GM19395 (cell line): ENCODE measurements around the gene FRAT2.

ENCODE experiments used
- ATAC-seq: cut with Tn5 transposase; IDR thresholded peaks from one replicate; pipeline ENCODE4 v1.9.1; 2021; ENCODE audit warnings: mild to moderate bottlenecking, moderate library complexity; ENCODE audit not compliant: unreplicated experiment

Gene FRAT2

DNA sequence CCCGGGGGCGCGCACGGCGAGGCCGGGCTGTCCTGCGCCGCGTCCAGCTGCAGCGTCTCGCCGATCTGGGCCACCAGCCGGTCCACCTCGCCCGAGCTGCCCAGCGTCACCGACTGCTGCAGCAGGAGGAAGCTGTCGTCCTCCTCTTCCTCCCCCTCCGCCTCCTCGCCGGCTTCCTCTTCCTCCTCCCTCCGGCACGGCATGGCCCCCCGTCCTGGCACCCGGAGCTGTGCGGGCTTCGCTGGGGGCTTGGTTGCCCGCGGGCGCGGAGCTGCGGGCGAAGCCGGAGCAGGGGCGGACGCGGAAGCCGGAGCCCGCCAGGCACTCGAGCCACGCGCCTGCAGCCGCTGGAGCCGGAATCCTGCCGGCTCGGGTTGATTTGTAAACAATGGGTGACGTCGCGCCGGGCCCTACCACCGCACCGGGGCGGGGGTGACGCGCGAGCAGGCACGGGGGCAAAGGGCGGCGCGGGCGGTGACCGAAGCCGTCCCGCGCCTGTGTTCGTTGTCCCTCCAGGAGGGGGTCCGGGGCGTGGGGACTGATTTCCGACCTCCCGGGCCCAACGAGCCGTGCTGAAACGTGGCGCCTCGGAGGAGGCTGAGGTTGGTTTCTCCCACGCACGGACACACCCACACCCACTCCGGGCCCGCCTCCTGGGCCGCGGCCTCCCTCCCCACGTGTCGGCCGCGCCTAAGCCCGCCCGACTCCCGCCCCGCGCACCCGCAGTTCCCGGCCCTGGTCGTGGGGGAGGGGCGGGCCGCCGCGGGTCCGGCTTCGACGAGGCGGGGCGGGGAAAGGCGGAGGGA lies at the start of gene FRAT2:
FRAT2 (minus strand) TSS at position 360 of the 806 bp plus-strand sequence; CDS start at position 203, 157 bp downstream.
- peak; percentile 84 for ATAC-seq

DNA sequence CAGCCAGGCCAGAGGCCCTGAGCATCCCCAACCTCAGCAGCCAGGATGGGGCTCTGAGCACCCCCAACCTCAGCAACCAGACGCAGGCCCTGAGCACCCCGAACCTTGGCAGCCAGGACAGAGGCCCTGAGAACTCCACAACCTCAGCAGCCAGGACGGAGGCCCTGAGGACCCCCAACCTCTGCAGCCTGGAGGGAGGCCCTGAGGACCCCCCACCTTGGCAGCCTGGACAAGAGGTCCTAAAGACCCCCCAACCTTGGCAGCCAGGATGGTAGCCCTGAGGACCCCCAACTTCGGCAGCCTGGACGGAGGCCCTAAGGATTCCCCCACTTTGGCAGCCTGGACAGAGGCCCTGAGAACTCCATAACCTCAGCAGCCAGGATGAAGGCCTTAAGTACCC lies 49.6 kb upstream of the FRAT2 start:
- ATAC-seq: no peak

DNA sequence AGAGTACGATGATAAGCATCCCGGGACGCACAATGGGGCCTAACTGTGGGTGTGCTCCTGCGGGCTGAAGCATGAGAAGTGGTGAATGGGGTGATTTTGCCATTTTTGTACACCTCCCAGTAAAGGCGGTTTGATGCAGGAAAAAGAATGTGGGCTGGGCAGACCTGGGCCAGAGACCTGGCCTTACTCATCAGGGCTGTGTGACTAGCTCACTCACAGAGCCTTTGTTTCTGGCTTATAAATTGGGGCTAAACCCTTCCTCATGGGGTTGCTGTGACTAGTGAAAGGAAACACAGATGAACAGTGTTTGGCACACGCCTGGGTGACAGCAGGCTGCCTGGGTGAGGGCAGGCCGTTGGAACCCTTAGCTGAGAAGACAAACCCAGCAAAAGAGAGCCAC lies 48.6 kb upstream of the FRAT2 start:
- ATAC-seq: no peak

GRCh38 chr10:97381626-97382025 lies 47.1 kb upstream of the FRAT2 start:
- ATAC-seq: no peak

DNA sequence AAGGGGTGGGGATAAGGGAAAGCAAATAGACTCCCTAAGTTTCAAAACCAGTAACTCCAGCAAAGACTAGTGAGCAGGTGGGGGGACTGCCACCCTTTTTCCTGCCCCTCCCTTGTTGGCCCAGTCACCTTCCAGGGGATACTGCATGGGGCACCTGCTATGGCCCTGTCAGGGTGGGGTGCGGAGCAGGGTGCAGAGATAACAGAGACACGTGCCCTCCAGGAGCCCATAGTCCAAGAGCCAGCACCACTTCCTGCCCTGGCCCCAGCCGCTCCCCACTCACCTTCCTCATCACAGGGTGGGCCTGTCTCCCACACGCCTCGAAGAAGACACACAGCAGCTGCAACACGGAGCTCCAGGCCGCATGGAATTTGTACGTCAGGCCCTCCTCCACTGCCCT lies 46.0 kb upstream of the FRAT2 start:
- no peak for ATAC-seq

DNA sequence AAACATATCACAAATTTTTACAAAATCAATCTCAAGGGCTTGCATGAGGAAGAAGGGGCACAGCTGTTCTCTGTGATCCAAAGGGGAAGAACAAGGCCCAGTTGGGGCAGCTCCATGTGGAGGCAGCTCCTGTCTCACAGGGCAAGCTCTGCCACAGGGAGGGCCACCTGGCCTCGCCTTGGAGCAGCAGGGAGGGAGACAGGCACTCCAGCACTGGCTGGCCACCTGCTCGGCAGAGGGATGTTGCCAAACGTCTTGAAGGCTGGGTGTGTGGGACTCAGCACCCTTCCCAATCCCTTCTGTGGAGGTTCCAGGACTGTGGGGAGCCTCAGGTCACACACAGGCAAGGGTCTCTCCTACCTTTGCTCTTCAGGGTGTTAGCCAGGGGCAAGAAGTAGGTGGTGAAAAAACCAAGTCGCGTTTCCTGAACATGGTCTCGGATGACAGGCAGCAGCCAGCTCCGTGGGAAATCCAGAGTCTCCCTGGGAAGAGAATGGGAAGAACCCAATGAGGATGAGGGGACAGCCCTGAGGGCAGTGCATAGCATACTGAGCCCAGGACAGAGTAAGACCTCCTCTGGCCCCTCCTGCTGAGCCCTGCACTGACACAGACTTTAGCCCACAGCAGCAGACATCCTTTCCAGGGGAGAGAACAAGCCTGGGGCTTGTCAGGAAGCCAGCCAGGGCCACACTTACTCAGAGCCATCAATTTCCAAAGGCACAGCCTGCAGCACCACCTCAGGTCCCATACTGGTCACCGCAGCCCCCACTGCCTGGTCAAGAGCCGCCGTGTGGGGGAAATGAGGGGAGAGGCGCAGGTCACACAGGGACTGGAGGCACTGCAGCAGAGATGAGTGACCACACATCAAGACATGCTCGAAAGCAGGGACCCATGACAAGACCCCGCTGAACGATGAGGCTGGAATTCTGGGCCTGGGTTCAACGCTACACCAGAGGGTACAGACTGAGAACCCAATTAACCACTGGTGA lies 44.7 kb upstream of the FRAT2 start:
- no peak for ATAC-seq

DNA sequence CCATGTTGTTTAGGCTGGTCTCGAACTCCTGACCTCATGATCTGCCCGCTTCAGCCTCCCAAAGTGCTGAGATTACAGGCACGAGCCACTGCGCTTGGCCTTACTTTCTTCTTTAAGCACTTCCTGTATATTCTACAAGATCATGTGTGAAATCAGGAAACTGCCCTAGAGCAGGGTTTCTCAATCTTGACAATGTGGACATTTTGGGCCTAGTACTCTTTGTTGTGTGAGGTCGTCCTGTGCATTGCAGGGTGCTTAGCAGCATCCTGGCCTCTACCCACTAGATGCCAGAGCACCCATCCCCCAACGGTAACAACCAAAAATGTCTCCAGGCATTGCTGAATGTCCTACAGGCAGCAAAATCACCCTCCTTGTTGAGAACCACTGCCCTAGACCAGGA lies 41.9 kb upstream of the FRAT2 start:
- no peak for ATAC-seq

GRCh38 chr10:97373456-97373855 lies 38.9 kb upstream of the FRAT2 start:
- ATAC-seq: no peak

- no peak for ATAC-seq
These were observed 37.8 kb upstream of the FRAT2 start for GRCh38 chr10:97372233-97372875.

- ATAC-seq: no peak
These were observed 37.2 kb upstream of the FRAT2 start for GRCh38 chr10:97371696-97372095.

DNA sequence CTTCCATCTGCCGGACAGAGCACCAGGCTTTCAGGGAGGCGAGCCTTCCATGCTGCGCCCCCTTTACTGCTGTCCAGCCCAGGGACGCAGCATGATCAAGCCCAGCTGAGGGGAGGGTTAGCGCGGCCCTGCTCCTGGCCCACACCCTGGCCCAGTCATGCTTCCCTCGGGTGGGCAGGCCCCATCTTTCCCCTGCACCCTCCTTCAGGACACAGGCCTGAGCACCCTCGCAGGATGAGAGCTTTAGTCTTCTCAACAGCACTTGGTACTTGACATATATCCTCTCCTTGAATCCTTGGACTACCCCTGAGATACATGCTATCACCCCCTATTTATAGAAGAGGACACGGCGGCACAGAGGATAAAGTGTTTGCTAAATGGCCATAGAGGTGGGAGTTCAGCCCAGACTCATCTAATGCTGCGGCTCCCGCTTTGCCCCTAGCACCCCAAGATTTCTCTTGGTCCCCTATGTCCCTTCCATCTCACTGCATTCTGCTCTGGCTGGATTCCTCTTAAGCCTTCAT lies 32.7 kb upstream of the FRAT2 start:
- no peak for ATAC-seq

DNA sequence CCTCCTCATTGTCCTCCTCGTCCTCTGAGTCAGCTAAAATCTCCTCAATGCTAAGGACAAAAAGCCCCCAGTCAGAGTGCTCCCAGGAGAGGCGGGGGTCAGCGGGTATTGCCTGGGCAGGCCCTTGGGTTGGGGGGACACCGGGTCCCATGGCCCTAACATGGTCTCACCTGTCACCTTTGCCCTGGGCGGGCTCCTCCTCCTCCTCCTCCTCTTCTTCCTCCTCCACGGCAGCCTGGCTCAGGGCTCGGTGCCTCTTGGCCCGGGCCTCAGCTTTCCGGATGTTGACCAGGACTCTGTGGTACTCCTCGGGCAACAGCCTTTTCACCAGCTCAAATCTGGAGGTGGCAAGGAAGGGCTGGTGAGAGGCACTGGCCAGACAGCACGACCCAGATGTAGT lies 32.0 kb upstream of the FRAT2 start:
- no peak for ATAC-seq

- ATAC-seq: no peak
These were observed 31.3 kb upstream of the FRAT2 start for GRCh38 chr10:97365761-97366351.

DNA sequence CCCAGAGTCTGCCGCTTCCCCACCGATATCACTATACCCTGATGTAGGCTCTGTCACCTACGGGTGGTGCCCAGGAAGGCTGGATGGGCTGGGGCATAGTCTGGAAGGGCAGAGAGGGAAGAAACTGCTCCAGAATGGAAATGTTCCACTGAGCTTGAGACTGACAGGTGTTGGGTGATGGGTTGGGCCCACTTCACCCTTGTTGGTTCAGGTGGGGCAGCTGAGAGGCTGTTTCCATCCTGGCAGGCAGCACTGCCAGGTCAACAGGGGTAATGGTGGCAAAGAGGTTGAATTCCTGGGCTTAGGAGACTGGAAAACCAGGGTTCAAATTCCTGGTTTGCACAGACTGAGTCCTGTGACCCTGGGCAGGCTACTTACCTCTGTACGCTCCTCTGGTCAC lies 28.5 kb upstream of the FRAT2 start:
- no peak for ATAC-seq

- ATAC-seq: no peak
These were observed 27.9 kb upstream of the FRAT2 start for GRCh38 chr10:97362310-97363033.

DNA sequence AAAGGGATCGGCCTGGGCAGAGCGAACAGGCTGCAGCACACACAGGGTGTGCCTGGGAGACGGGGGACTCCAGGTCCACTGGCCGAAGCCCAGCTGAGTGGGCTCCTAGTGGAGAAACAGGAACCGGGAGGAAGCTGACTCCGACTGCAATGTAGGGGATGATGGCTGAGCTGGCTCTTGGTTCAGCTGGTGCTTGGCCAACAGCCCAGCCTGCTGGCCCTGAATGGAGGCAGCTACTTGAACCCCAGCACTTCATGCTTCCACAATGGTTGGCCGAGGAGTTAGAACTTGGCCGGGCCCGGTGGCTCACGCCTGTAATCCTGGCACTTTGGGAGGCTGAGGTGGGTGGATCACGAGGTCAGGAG lies 27.0 kb upstream of the FRAT2 start:
- ATAC-seq: no peak

GRCh38 chr10:97360705-97361536 lies 26.4 kb upstream of the FRAT2 start:
- ATAC-seq: no peak

- no peak for ATAC-seq
These were observed 24.3 kb upstream of the FRAT2 start for GRCh38 chr10:97358781-97359180.

DNA sequence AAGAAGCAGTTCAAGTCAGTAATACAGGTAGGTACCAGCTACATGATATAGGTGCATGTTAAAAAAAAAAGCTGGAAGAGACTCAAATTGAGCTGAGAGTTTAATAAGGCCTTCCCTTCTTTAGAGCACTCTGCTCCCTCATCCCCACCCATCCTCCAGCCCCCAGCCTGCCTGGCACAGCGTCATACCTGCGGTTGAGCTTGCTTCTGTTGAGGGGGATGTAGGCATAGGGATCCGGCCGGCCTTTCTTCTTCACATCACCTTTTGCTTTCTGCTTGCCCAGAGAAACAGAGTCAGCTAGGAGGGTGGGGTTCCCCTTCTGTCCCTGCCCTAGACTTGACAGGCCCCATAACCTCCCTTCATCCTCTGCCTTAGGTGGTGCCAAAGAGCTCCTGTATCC lies 23.8 kb upstream of the FRAT2 start:
- no peak for ATAC-seq
